ENCODE measurements around the gene AFAP1.
A peak's percentile ranks its signal among the peaks of the same experiment; 100 is the strongest.

Gene AFAP1

GRCh38 chr4:7733801-7734650 is 205.6 kb downstream of the AFAP1 start:
- no peak for DNase-seq

- no peak for DNase-seq
Measured at GRCh38 chr4:7733201-7733600, 206.5 kb downstream of the AFAP1 start.

GRCh38 chr4:7732263-7732662 is 207.4 kb downstream of the AFAP1 start:
- no peak for DNase-seq

- no peak for DNase-seq
Measured at GRCh38 chr4:7731437-7731836, 208.2 kb downstream of the AFAP1 start.

GRCh38 chr4:7727749-7728148 is 211.9 kb downstream of the AFAP1 start:
- DNase-seq = no peak

- no peak for DNase-seq
Measured at GRCh38 chr4:7726665-7727413, 212.8 kb downstream of the AFAP1 start.

- DNase-seq = no peak
Measured at GRCh38 chr4:7725951-7726350, 213.7 kb downstream of the AFAP1 start.

GRCh38 chr4:7723625-7724024 is 216.0 kb downstream of the AFAP1 start:
- DNase-seq = no peak

- DNase-seq = no peak
Measured at GRCh38 chr4:7722766-7723387, 216.8 kb downstream of the AFAP1 start.

GRCh38 chr4:7721984-7722551 is 217.6 kb downstream of the AFAP1 start:
- DNase-seq = no peak

- DNase-seq = peak in 1 of 2 donors; percentile 47
Measured at GRCh38 chr4:7719354-7720174, 220.1 kb downstream of the AFAP1 start.

- DNase-seq = no peak
Measured at GRCh38 chr4:7717946-7718490, 221.6 kb downstream of the AFAP1 start.

- DNase-seq = no peak
Measured at GRCh38 chr4:7717161-7717560, 222.5 kb downstream of the AFAP1 start.

GRCh38 chr4:7716010-7716721 is 223.5 kb downstream of the AFAP1 start:
- no peak for DNase-seq

- no peak for DNase-seq
Measured at GRCh38 chr4:7715271-7716009, 224.2 kb downstream of the AFAP1 start.

GRCh38 chr4:7714738-7715137 is 224.9 kb downstream of the AFAP1 start:
- DNase-seq = no peak

GRCh38 chr4:7714176-7714575 is 225.5 kb downstream of the AFAP1 start:
- DNase-seq = no peak

- DNase-seq = no peak
Measured at GRCh38 chr4:7713757-7714156, 225.9 kb downstream of the AFAP1 start.

- DNase-seq = no peak
Measured at GRCh38 chr4:7712021-7712671, 227.5 kb downstream of the AFAP1 start.

- no peak for DNase-seq
Measured at GRCh38 chr4:7711307-7711963, 228.2 kb downstream of the AFAP1 start.
